GM19324 (cell line): Measurements from ENCODE around the gene CD46.
"Not testable (repeated sequence)": the region's sequence is repeated elsewhere in the genome, so short reads cannot be mapped to it uniquely, and the experiment has no call there.

Source experiments
- ATAC-seq: cut with Tn5 transposase; IDR thresholded peaks from one replicate; pipeline ENCODE4 v1.9.1; 2021; ENCODE audit warnings: mild to moderate bottlenecking, moderate library complexity; ENCODE audit not compliant: unreplicated experiment, low FRiP score

The CD46 gene

GRCh38 chr1:207750631-207751305 lies 1.1 kb upstream of the CD46 start:
- ATAC-seq = no peak

GRCh38 chr1:207751463-207751789 lies 428 bp upstream of the CD46 start:
- not testable (repeated sequence) for ATAC-seq

- peak; percentile 34 for ATAC-seq
Observed at GRCh38 chr1:207752456-207752998, 673 bp downstream of the CD46 start.

- no peak for ATAC-seq
Observed at GRCh38 chr1:207753611-207754010, 1.8 kb downstream of the CD46 start.

GRCh38 chr1:207754011-207754410 lies 2.2 kb downstream of the CD46 start:
- ATAC-seq = no peak

GRCh38 chr1:207754974-207755700 lies 3.3 kb downstream of the CD46 start:
- ATAC-seq = no peak

- ATAC-seq = no peak
Observed at GRCh38 chr1:207755846-207756693, 4.2 kb downstream of the CD46 start.

- ATAC-seq = no peak
Observed at GRCh38 chr1:207762622-207763021, 10.8 kb downstream of the CD46 start.

- no peak for ATAC-seq
Observed at GRCh38 chr1:207763091-207763490, 11.2 kb downstream of the CD46 start.

- ATAC-seq = no peak
Observed at GRCh38 chr1:207763972-207764371, 12.1 kb downstream of the CD46 start.

- no peak for ATAC-seq
Observed at GRCh38 chr1:207766569-207766968, 14.7 kb downstream of the CD46 start.

GRCh38 chr1:207770514-207770913 lies 18.7 kb downstream of the CD46 start:
- ATAC-seq = not testable (repeated sequence)

GRCh38 chr1:207776045-207776444 lies 24.2 kb downstream of the CD46 start:
- ATAC-seq = not testable (repeated sequence)

- not testable (repeated sequence) for ATAC-seq
Observed at GRCh38 chr1:207777412-207777811, 25.6 kb downstream of the CD46 start.

- no peak for ATAC-seq
Observed at GRCh38 chr1:207779008-207779407, 27.2 kb downstream of the CD46 start.

GRCh38 chr1:207781312-207781711 lies 29.5 kb downstream of the CD46 start:
- ATAC-seq = no peak

GRCh38 chr1:207787776-207788175 lies 35.9 kb downstream of the CD46 start:
- no peak for ATAC-seq

GRCh38 chr1:207789386-207789785 lies 37.5 kb downstream of the CD46 start:
- ATAC-seq = no peak

GRCh38 chr1:207789792-207790787 lies 38.2 kb downstream of the CD46 start:
- no peak for ATAC-seq

GRCh38 chr1:207791290-207791689 lies 39.4 kb downstream of the CD46 start:
- no peak for ATAC-seq
